Measurements from ENCODE around the gene ARSH. TPM values are rescaled to one million over a fixed set of nuclear protein-coding genes. Genes with fewer than 3 reads are reported as not detected.
A peak's percentile ranks its signal among the peaks of the same experiment; 100 is the strongest.
"Not testable (repeated sequence)": the region's sequence is repeated elsewhere in the genome, so short reads cannot be mapped to it uniquely, and the experiment has no call there.

ARSH gene
- polyA plus RNA-seq, 2 donors = 0.04 to 0.18 TPM

DNA sequence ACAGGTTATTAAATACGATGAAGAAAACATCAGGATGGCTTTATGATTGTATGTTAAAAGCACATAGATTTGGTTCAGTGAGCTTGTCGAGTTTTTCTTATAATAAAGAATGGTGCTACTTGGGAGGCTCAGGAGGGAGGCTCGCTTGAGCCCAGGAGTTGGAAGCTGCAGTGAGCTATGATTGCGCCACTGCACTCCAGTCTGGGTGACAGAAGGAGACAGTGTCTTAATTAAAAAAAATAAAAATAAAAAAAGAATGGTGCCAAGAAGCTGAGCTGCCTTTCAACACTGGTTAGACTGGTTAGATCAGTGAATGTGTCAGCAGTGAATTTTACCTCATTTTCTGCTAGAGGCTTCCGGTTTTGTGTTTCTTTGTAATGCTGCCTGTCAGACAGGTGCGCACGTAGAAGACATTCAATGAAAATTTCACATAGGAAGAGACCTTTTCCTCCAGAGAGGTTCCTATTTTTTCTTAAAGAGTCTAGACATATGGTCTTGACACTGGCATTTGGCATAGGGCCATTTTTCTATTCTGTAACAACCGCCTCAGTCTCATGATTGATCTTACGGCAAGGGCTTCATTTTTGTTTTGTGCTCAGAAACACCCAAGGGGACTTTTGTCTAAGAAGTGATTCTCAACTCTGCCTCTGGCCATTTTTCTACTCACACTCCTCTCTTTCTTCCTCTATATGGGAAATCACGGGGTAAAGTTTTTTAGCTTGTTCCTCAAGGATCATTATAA, 19.9 kb downstream of the ARSH start:
- Histone ChIP-seq H3K36me3 (ENCODE audit: control insufficient read depth in 2 of 2, insufficient read depth in 2 of 2, low read length in 1 of 2) (no peaks in the 10 kb centered on the region), H3K27me3 (ENCODE audit: control insufficient read depth in 1 of 2, insufficient read depth in 2 of 2, low read length in 2 of 2) (no peaks in the 10 kb centered on the region), H3K4me1 (ENCODE audit: control insufficient read depth in 2 of 2, insufficient read depth in 2 of 2, low read length in 1 of 2) (no peaks in the 10 kb centered on the region), H3K4me3 (ENCODE audit: low read depth in 1 of 2, low read length in 2 of 2) (no peak overlapping the region), H3K27ac (ENCODE audit: low read depth in 2 of 2, low read length in 1 of 2) (peak overlapping the region in 1 of 2 donors; percentile 11), H3K9me3 (ENCODE audit: control insufficient read depth in 2 of 2, insufficient read depth in 1 of 2, low read depth in 1 of 2, low read length in 1 of 2) (peaks cover 0 to 2% of the 10 kb centered on the region in 2 donors)
- 39 to 47% methylated on average over 10 of the region's 10 CpGs for WGBS, 2 donors

- Histone ChIP-seq H3K4me1 (ENCODE audit: control insufficient read depth in 2 of 2, insufficient read depth in 2 of 2, low read length in 1 of 2) (no peaks in the 10 kb centered on the region), H3K9me3 (ENCODE audit: control insufficient read depth in 2 of 2, insufficient read depth in 1 of 2, low read depth in 1 of 2, low read length in 1 of 2) (peaks cover 0 to 2% of the 10 kb centered on the region in 2 donors), H3K4me3 (ENCODE audit: low read depth in 1 of 2, low read length in 2 of 2) (no peak overlapping the region), H3K27me3 (ENCODE audit: control insufficient read depth in 1 of 2, insufficient read depth in 2 of 2, low read length in 2 of 2) (peaks cover 0 to 3% of the 10 kb centered on the region in 2 donors), H3K36me3 (ENCODE audit: control insufficient read depth in 2 of 2, insufficient read depth in 2 of 2, low read length in 1 of 2) (no peaks in the 10 kb centered on the region), H3K27ac (ENCODE audit: low read depth in 2 of 2, low read length in 1 of 2) (no peak overlapping the region)
- 80 to 82% methylated on average over 13 of the region's 13 CpGs for WGBS, 2 donors
Measured at GRCh38 chrX:3029129-3029528, 22.8 kb downstream of the ARSH start.

- Histone ChIP-seq H3K9me3 (ENCODE audit: control insufficient read depth in 2 of 2, insufficient read depth in 1 of 2, low read depth in 1 of 2, low read length in 1 of 2) (no peaks in the 10 kb centered on the region), H3K27ac (ENCODE audit: low read depth in 2 of 2, low read length in 1 of 2) (no peak overlapping the region), H3K4me3 (ENCODE audit: low read depth in 1 of 2, low read length in 2 of 2) (no peak overlapping the region), H3K36me3 (ENCODE audit: control insufficient read depth in 2 of 2, insufficient read depth in 2 of 2, low read length in 1 of 2) (no peaks in the 10 kb centered on the region), H3K27me3 (ENCODE audit: control insufficient read depth in 1 of 2, insufficient read depth in 2 of 2, low read length in 2 of 2) (no peaks in the 10 kb centered on the region), H3K4me1 (ENCODE audit: control insufficient read depth in 2 of 2, insufficient read depth in 2 of 2, low read length in 1 of 2) (no peaks in the 10 kb centered on the region)
- 80 to 92% methylated on average over 3 of the region's 3 CpGs for WGBS, 2 donors
Measured at GRCh38 chrX:3037218-3037617, 30.9 kb downstream of the ARSH start.

- no peak overlapping the region for H3K27ac ChIP-seq (ENCODE audit: low read depth in 2 of 2, low read length in 1 of 2)
- H3K27me3 ChIP-seq (ENCODE audit: control insufficient read depth in 1 of 2, insufficient read depth in 2 of 2, low read length in 2 of 2) = no peaks in the 10 kb centered on the region
- H3K36me3 ChIP-seq (ENCODE audit: control insufficient read depth in 2 of 2, insufficient read depth in 2 of 2, low read length in 1 of 2) = no peaks in the 10 kb centered on the region
- no peaks in the 10 kb centered on the region for H3K4me1 ChIP-seq (ENCODE audit: control insufficient read depth in 2 of 2, insufficient read depth in 2 of 2, low read length in 1 of 2)
- no peaks in the 10 kb centered on the region for H3K9me3 ChIP-seq (ENCODE audit: control insufficient read depth in 2 of 2, insufficient read depth in 1 of 2, low read depth in 1 of 2, low read length in 1 of 2)
- no peak overlapping the region for H3K4me3 ChIP-seq (ENCODE audit: low read depth in 1 of 2, low read length in 2 of 2)
- WGBS, 2 donors = 60 to 67% methylated on average over 3 of the region's 3 CpGs
Measured at GRCh38 chrX:3044196-3044595, 37.9 kb downstream of the ARSH start.

DNA sequence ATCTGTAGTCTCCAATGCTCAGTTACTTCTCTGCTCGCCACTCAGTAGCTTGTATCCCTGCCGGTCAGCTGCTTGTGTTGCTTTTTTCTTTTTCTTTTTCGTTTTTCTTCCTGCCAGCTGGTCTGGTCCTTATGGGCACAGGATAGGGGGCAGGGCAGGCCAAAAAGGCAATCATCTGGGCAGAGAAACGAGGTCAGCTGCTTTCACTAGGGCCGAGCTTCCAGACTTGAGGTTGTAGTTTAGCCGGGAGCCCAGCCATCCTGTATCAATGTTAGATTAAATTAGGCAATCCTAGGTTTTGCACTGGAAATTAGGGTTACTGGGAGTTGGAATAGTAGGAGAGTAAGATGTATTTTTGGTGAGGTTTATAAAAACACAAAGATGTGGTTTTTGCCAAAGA, 38.3 kb downstream of the ARSH start:
- WGBS, 2 donors = 78 to 84% methylated on average over 6 of the region's 6 CpGs
- H3K4me3 ChIP-seq (ENCODE audit: low read depth in 1 of 2, low read length in 2 of 2) = no peak overlapping the region
- H3K27me3 ChIP-seq (ENCODE audit: control insufficient read depth in 1 of 2, insufficient read depth in 2 of 2, low read length in 2 of 2) = no peaks in the 10 kb centered on the region
- no peak overlapping the region for H3K27ac ChIP-seq (ENCODE audit: low read depth in 2 of 2, low read length in 1 of 2)
- H3K4me1 ChIP-seq (ENCODE audit: control insufficient read depth in 2 of 2, insufficient read depth in 2 of 2, low read length in 1 of 2) = no peaks in the 10 kb centered on the region
- H3K36me3 ChIP-seq (ENCODE audit: control insufficient read depth in 2 of 2, insufficient read depth in 2 of 2, low read length in 1 of 2) = no peaks in the 10 kb centered on the region
- H3K9me3 ChIP-seq (ENCODE audit: control insufficient read depth in 2 of 2, insufficient read depth in 1 of 2, low read depth in 1 of 2, low read length in 1 of 2) = no peaks in the 10 kb centered on the region

GRCh38 chrX:3046253-3047240, 40.2 kb downstream of the ARSH start:
- no peaks in the 10 kb centered on the region for H3K4me1 ChIP-seq (ENCODE audit: control insufficient read depth in 2 of 2, insufficient read depth in 2 of 2, low read length in 1 of 2)
- H3K27me3 ChIP-seq (ENCODE audit: control insufficient read depth in 1 of 2, insufficient read depth in 2 of 2, low read length in 2 of 2) = no peaks in the 10 kb centered on the region
- 67 to 74% methylated on average over 10 of the region's 10 CpGs for WGBS, 2 donors
- no peaks in the 10 kb centered on the region for H3K9me3 ChIP-seq (ENCODE audit: control insufficient read depth in 2 of 2, insufficient read depth in 1 of 2, low read depth in 1 of 2, low read length in 1 of 2)
- H3K4me3 ChIP-seq (ENCODE audit: low read depth in 1 of 2, low read length in 2 of 2) = no peak overlapping the region
- H3K36me3 ChIP-seq (ENCODE audit: control insufficient read depth in 2 of 2, insufficient read depth in 2 of 2, low read length in 1 of 2) = no peaks in the 10 kb centered on the region
- no peak overlapping the region for H3K27ac ChIP-seq (ENCODE audit: low read depth in 2 of 2, low read length in 1 of 2)

DNA sequence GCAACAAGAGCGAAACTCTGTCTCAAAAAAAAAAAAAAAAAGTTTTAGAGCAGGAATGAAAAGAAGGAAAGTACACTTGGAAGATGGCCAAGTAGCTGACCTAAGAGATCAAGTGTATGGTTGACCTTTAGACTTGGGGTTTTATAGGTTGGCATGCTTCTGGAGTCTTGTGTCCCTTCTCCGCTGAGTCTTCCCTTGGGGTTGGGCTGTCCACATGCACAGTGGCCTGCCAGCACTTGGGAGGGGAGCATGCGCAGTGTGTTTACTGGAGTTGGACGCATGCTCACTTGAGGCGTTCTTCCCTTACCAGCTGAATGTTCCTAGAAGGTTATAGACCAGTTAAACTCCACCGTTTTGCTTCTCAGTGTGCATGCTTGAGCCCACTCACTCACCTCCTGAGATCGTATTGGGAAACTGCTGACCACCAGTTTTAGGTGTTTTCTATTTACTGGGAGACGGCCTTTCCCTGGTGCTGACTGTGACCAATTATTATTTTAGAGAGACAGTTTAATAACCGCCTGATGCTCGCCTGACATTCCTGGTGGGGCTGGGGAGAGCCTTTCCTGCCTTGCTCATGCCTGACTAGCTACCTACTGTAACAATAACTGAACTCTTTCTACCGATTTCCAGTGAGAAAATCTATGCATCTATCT, 44.3 kb downstream of the ARSH start:
- H3K36me3 ChIP-seq (ENCODE audit: control insufficient read depth in 2 of 2, insufficient read depth in 2 of 2, low read length in 1 of 2); H3K4me3 ChIP-seq (ENCODE audit: low read depth in 1 of 2, low read length in 2 of 2); H3K4me1 ChIP-seq (ENCODE audit: control insufficient read depth in 2 of 2, insufficient read depth in 2 of 2, low read length in 1 of 2); H3K27me3 ChIP-seq (ENCODE audit: control insufficient read depth in 1 of 2, insufficient read depth in 2 of 2, low read length in 2 of 2); H3K27ac ChIP-seq (ENCODE audit: low read depth in 2 of 2, low read length in 1 of 2); H3K9me3 ChIP-seq (ENCODE audit: control insufficient read depth in 2 of 2, insufficient read depth in 1 of 2, low read depth in 1 of 2, low read length in 1 of 2): not testable (repeated sequence)
- WGBS, 2 donors = 85 to 87% methylated on average over 11 of the region's 11 CpGs

DNA sequence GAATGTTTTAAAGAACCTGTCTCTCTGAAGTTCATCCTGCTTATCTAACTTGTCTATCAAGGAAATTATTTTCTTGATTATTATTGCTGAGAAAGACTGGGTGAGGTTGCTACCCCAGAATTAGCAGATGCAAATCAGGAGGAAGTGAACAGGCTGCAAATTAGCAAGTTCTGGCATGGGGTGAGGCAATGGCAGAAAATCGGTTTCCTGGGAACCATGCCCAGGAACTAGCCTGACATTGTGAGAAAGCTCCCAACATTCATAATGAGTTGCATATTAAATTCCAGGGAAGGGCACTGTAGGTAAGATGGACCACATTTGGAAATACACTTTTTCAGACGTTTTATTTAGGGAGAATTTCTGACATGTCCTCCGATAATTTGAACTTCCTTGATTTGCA, 46.5 kb downstream of the ARSH start:
- peak overlapping the region; percentile 10 to 39 for H3K27ac ChIP-seq (ENCODE audit: low read depth in 2 of 2, low read length in 1 of 2)

GRCh38 chrX:3066555-3066954, 60.2 kb downstream of the ARSH start:
- no peaks in the 10 kb centered on the region for H3K9me3 ChIP-seq (ENCODE audit: control insufficient read depth in 2 of 2, insufficient read depth in 1 of 2, low read depth in 1 of 2, low read length in 1 of 2)
- 16 to 24% methylated on average over 9 of the region's 9 CpGs for WGBS, 2 donors
- H3K36me3 ChIP-seq (ENCODE audit: control insufficient read depth in 2 of 2, insufficient read depth in 2 of 2, low read length in 1 of 2) = no peaks in the 10 kb centered on the region
- H3K4me3 ChIP-seq (ENCODE audit: low read depth in 1 of 2, low read length in 2 of 2) = no peak overlapping the region
- H3K27ac ChIP-seq (ENCODE audit: low read depth in 2 of 2, low read length in 1 of 2) = no peak overlapping the region
- H3K4me1 ChIP-seq (ENCODE audit: control insufficient read depth in 2 of 2, insufficient read depth in 2 of 2, low read length in 1 of 2) = no peaks in the 10 kb centered on the region
- H3K27me3 ChIP-seq (ENCODE audit: control insufficient read depth in 1 of 2, insufficient read depth in 2 of 2, low read length in 2 of 2) = no peaks in the 10 kb centered on the region

More for the DNA sequence above, 46.5 kb downstream of the ARSH start:
- Histone ChIP-seq H3K4me3 (ENCODE audit: low read depth in 1 of 2, low read length in 2 of 2) (no peak overlapping the region), H3K9me3 (ENCODE audit: control insufficient read depth in 2 of 2, insufficient read depth in 1 of 2, low read depth in 1 of 2, low read length in 1 of 2) (no peaks in the 10 kb centered on the region), H3K36me3 (ENCODE audit: control insufficient read depth in 2 of 2, insufficient read depth in 2 of 2, low read length in 1 of 2) (no peaks in the 10 kb centered on the region), H3K27me3 (ENCODE audit: control insufficient read depth in 1 of 2, insufficient read depth in 2 of 2, low read length in 2 of 2) (no peaks in the 10 kb centered on the region), H3K4me1 (ENCODE audit: control insufficient read depth in 2 of 2, insufficient read depth in 2 of 2, low read length in 1 of 2) (no peaks in the 10 kb centered on the region)
- 35 to 58% methylated on average over 3 of the region's 3 CpGs for WGBS, 2 donors
